CD4-positive, alpha-beta T cell (primary cell): ENCODE results near the gene ARID1B. TPM values are rescaled to one million over a fixed set of nuclear protein-coding genes. Genes with fewer than 3 reads are reported as not detected.

ENCODE experiments used
- ATAC-seq: fragments of 200-7000 bp; cut with Tn5 transposase; one replicate; pipeline ENCODE4 v1.10.0; 2022; ENCODE audit warnings: mild to moderate bottlenecking; ENCODE audit not compliant: poor library complexity
- CTCF ChIA-PET: fragments of 350-600 bp; sonication (Branson Sonifier 250); formaldehyde crosslinking; loops from one replicate; lab custom pipeline; 2021; ENCODE audit warnings: antibody characterized with exemption, inconsistent platforms; lab: Charles Lee
- POLR2A ChIA-PET: fragments of 350-600 bp; sonication (Branson Sonifier 250); formaldehyde crosslinking; loops from one replicate; lab custom pipeline; 2021; ENCODE audit warnings: antibody characterized with exemption, inconsistent platforms; lab: Charles Lee
- DNase-seq, 14 experiments: peaks; one replicate each; pipeline ENCODE4 v3.0.0-alpha.2; 2013 to 2020; ENCODE audit warnings: mixed read lengths in 2 of 14
- H3K27ac ChIP-seq, 2 donors: one replicate each; pipeline versions ENCODE4 v1.5.1 to v1.7.0; 2013; ENCODE audit warnings: low read length in 2 of 2, low read depth in 1 of 2, mild to moderate bottlenecking in 1 of 2
- H3K27me3 ChIP-seq, 2 experiments: 1 replicate in 1 of 2; 2 replicates in 1 of 2; pipeline versions ENCODE4 v1.6.1 to v1.7.0; 2013; ENCODE audit warnings: low read length in 2 of 2, control low read depth in 1 of 2, mild to moderate bottlenecking in 1 of 2, moderate library complexity in 1 of 2; ENCODE audit not compliant: insufficient read depth in 2 of 2, control insufficient read depth in 1 of 2
- H3K36me3 ChIP-seq: one replicate; pipeline ENCODE4 v1.6.1; 2013; ENCODE audit warnings: low read length, control low read depth; ENCODE audit not compliant: insufficient read depth
- H3K4me1 ChIP-seq: one replicate; pipeline ENCODE4 v1.6.1; 2013; ENCODE audit warnings: low read length, control low read depth; ENCODE audit not compliant: insufficient read depth
- H3K4me3 ChIP-seq: one replicate; pipeline ENCODE4 v1.5.1; 2013; ENCODE audit warnings: mild to moderate bottlenecking, low read length, moderate library complexity
- H3K9me3 ChIP-seq, 2 experiments: 1 replicate in 1 of 2; 2 replicates in 1 of 2; pipeline versions ENCODE4 v1.6.1 to v1.7.0; 2013; ENCODE audit warnings: low read length in 2 of 2, mild to moderate bottlenecking in 2 of 2, control low read depth in 1 of 2, moderate library complexity in 1 of 2; ENCODE audit not compliant: control insufficient read depth in 1 of 2, insufficient read depth in 1 of 2
- H3K27ac Mint-ChIP-seq: one replicate; pipeline ENCODE4 v1.8.0; 2020; ENCODE audit warnings: mixed read lengths
- H3K27me3 Mint-ChIP-seq: one replicate; pipeline ENCODE4 v1.8.0; 2021; ENCODE audit warnings: mixed read lengths
- H3K36me3 Mint-ChIP-seq: one replicate; pipeline ENCODE4 v1.8.0; 2021; ENCODE audit warnings: low read depth, mixed read lengths
- H3K4me1 Mint-ChIP-seq: one replicate; pipeline ENCODE4 v1.8.0; 2021; ENCODE audit warnings: low read depth, mixed read lengths
- H3K4me3 Mint-ChIP-seq: one replicate; pipeline ENCODE4 v1.8.0; 2020; ENCODE audit warnings: mild to moderate bottlenecking, mixed read lengths
- H3K9me3 Mint-ChIP-seq: one replicate; pipeline ENCODE4 v1.8.0; 2020; ENCODE audit warnings: mixed read lengths
- intact Hi-C, 2 experiments: fragments of 100-400 bp; cut with DNase I in 1 of 2; cut with micrococcal nuclease in 1 of 2; formaldehyde crosslinking; loops; one replicate each; pipeline versions ENCODE4 v1.15.1 to v1.9.0; 2023 to 2025; cut with DNase I, micrococcal nuclease
- total RNA-seq, 174 experiments: library from RNA in 2 of 174; stranded (reverse) in 2 of 174; gene quantifications; one replicate each; pipeline ENCODE4 v1.2.3 and lab custom pipeline; 2021 to 2026
- TF ChIP-seq, protein P1 (sequence below): fragments of 200-600 bp; IDR thresholded peaks from one replicate; pipeline ENCODE4 v1.8.0; 2022; ENCODE audit warnings: antibody characterized with exemption, mild to moderate bottlenecking

ARID1B gene
- total RNA-seq, 2 experiments from 2014 or later = 120 to 125 TPM

GRCh38 chr6:156905801-156906200, 128.6 kb downstream of the ARID1B start:
- Mint-ChIP-seq H3K4me3 (no peak overlapping the region), H3K36me3 (peaks cover 42% of the 10 kb centered on the region), H3K27me3 (no peaks in the 10 kb centered on the region), H3K27ac (peak overlapping the region; percentile 27), H3K9me3 (no peaks in the 10 kb centered on the region), H3K4me1 (peaks cover 77% of the 10 kb centered on the region)
- no peak for DNase-seq
- ATAC-seq = no peak
- ChIA-PET POLR2A (no interaction called here), CTCF (interaction anchor here (0.7 to 1.2 kb wide), 2 partner anchors 15 to 115 kb away, joined by 3 to 4 read pairs; no protein-coding TSS in a partner anchor)
- peaks cover 12% of the 10 kb centered on the region for H3K4me1 ChIP-seq
- TF ChIP-seq, protein P1, sequence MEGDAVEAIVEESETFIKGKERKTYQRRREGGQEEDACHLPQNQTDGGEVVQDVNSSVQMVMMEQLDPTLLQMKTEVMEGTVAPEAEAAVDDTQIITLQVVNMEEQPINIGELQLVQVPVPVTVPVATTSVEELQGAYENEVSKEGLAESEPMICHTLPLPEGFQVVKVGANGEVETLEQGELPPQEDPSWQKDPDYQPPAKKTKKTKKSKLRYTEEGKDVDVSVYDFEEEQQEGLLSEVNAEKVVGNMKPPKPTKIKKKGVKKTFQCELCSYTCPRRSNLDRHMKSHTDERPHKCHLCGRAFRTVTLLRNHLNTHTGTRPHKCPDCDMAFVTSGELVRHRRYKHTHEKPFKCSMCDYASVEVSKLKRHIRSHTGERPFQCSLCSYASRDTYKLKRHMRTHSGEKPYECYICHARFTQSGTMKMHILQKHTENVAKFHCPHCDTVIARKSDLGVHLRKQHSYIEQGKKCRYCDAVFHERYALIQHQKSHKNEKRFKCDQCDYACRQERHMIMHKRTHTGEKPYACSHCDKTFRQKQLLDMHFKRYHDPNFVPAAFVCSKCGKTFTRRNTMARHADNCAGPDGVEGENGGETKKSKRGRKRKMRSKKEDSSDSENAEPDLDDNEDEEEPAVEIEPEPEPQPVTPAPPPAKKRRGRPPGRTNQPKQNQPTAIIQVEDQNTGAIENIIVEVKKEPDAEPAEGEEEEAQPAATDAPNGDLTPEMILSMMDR = no peak
- peaks cover 5% of the 10 kb centered on the region for H3K36me3 ChIP-seq
- no peaks in the 10 kb centered on the region for H3K9me3 ChIP-seq
- intact Hi-C loops = no loop called here
- no peak overlapping the region for H3K4me3 ChIP-seq
- no peaks in the 10 kb centered on the region for H3K27me3 ChIP-seq
- no peak overlapping the region for H3K27ac ChIP-seq

DNA sequence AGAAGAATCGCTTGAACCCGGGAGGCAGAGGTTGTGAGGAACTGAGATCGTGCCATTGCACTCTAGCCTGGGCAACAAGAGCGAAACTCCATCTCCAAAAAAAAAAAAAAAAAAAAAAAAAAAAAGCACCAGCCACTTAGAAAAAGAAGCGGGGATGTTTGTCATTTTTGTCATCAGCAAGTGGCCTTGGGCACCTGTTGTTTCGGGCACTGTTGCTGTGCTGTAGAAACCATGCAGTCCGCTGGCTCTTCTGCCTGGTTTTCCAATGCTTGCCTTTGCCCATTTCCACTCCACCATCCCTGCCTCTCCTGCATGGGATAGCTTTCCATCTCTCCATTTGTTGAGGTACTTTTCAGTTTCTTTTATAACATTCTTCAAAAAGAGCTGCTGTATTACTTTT, 129.3 kb downstream of the ARID1B start:
- intact Hi-C loops = no loop called here
- no peak overlapping the region for H3K4me3 ChIP-seq
- no peak overlapping the region for H3K27ac Mint-ChIP-seq
- CTCF ChIA-PET = interaction anchor here (1.2 kb wide), 1 partner anchor 16 kb away, joined by 3 read pairs; no protein-coding TSS in a partner anchor
- ATAC-seq = no peak
- peaks cover 9% of the 10 kb centered on the region for H3K4me1 ChIP-seq
- no peak overlapping the region for H3K27ac ChIP-seq
- TF ChIP-seq, protein P1 = no peak
- H3K27me3 ChIP-seq = no peaks in the 10 kb centered on the region
- H3K27me3 Mint-ChIP-seq = no peaks in the 10 kb centered on the region
- peaks cover 5% of the 10 kb centered on the region for H3K36me3 ChIP-seq
- no peak for DNase-seq
- peaks cover 77% of the 10 kb centered on the region for H3K4me1 Mint-ChIP-seq
- no peak overlapping the region for H3K4me3 Mint-ChIP-seq
- H3K36me3 Mint-ChIP-seq = peaks cover 35% of the 10 kb centered on the region
- POLR2A ChIA-PET = no interaction called here
- no peaks in the 10 kb centered on the region for H3K9me3 ChIP-seq
- no peaks in the 10 kb centered on the region for H3K9me3 Mint-ChIP-seq

DNA sequence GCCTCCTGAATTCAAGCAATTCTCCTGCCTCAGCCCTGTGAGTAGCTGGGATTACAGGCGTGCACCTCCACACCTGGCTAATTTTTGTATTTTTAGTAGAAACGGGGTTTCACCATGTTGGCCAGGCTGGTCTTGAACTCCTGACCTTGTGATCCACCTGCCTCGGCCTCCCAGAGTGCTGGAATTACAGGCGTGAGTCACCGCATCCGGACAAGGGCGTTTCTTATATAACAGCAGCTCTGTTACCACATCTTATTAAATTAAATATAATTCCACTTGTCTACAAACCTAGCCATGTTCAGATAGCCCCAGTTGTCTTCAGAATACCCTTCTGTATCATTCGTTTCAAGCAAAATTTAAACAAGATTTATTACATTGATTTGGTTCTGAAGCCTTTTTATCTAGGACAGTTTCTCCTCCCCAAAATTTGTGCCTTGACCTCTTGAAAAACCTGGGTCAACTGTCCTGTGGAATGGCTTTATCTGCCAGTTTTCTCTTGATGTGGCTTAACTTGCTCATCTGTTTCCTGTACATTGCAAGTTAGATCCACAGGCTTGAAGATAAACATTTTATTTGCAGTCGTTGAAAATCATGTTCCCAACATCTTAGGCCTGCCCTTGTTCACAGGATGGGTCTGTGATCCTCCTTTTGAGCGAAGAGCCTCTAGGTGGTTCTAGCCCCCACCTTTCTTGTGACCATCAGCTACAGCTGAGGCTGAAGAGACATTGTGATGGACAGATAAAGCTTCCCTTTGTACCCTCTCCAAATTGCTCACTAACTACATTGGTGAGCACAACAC, 132.2 kb downstream of the ARID1B start:
- TF ChIP-seq, protein P1 = no peak
- POLR2A ChIA-PET = no interaction called here
- Histone ChIP-seq H3K9me3 (peaks cover 0 to 6% of the 10 kb centered on the region in 2 experiments), H3K4me1 (peaks cover 17% of the 10 kb centered on the region), H3K36me3 (no peaks in the 10 kb centered on the region), H3K4me3 (no peak overlapping the region), H3K27ac (no peak overlapping the region), H3K27me3 (no peaks in the 10 kb centered on the region)
- Mint-ChIP-seq H3K4me1 (peaks cover 76% of the 10 kb centered on the region), H3K27ac (peak overlapping the region; percentile 66), H3K27me3 (no peaks in the 10 kb centered on the region), H3K9me3 (no peaks in the 10 kb centered on the region), H3K36me3 (peaks cover 16% of the 10 kb centered on the region), H3K4me3 (no peak overlapping the region)
- no peak for DNase-seq
- no peak for ATAC-seq
- intact Hi-C loops = no loop called here
- CTCF ChIA-PET = interaction anchor here (0.8 kb wide), 1 partner anchor 223 kb away, joined by 3 read pairs; no protein-coding TSS in a partner anchor
